ENCODE results near the gene C7.

DNA sequence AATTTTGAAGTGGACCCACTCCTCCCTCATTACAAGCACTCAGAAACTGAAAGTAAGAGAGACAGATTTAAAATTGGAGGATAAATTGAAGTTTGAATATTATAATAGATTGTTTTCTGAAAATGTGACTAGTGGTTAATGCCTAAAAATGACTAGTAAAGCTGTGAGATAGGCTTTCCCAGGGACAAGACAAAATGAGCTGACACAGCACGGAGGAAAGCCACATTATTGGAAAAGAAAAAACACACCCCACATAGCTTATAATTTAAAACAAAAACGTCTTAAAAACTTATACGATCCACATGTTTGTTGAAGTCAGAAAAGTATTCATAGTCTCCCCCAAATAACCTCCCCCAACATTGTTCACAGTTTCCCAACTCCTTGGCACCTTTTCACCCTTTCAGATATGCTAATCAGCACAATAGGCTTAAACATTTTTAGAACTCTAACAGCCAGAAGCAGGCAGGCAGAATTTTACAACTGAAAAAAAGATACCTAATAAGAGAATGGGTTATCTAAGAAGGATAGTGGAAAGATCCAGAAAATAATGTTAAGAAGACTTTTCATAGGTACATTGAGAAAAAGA is 6.1 kb downstream of the C7 start:
- TF ChIP-seq POLR2AphosphoS5 (IDR thresholded peaks at IDR 0.05) (no peak), CTCF (IDR thresholded peaks at IDR 0.05) (no peak)

All from transverse colon (tissue), 4 donors.